Measurements from ENCODE around the gene CENPX.

CENPX gene

DNA sequence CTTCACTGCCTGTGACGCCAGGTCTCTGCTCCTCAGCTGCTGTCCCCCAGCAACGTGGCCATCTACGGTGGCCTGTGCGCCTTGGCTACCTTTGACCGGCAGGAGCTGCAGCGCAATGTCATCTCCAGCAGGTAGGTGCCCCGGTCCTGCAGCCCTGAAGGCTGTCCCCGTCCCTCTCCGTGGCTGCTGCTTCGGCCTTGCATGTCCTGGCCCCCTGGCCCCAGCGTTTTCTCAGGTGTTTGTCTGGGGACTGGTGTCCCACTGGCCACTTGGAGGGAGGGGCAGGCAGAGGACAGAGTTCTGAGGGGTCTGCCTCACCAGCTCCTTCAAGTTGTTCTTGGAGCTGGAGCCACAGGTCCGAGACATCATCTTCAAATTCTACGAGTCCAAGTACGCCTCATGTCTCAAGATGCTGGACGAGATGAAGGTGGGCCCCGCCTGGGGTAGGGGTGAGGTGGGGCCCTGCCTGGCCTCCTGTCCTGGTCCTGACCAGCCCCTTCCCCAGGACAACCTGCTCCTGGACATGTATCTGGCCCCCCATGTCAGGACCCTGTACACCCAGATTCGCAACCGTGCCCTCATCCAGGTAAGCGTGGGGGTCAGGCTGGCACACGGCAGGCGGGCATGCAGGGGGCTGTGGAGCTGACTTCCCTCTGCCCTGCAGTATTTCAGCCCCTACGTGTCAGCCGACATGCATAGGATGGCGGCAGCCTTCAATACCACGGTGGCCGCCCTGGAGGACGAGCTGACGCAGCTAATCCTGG is 33.5 kb upstream of the CENPX start:
- in situ Hi-C loops (cut with HindIII; ENCODE audit: low sequenced_read_pairs) = loop anchor here (10.0 kb wide), 2 partner anchors 79 to 149 kb away; no protein-coding TSS in a partner anchor

DNA sequence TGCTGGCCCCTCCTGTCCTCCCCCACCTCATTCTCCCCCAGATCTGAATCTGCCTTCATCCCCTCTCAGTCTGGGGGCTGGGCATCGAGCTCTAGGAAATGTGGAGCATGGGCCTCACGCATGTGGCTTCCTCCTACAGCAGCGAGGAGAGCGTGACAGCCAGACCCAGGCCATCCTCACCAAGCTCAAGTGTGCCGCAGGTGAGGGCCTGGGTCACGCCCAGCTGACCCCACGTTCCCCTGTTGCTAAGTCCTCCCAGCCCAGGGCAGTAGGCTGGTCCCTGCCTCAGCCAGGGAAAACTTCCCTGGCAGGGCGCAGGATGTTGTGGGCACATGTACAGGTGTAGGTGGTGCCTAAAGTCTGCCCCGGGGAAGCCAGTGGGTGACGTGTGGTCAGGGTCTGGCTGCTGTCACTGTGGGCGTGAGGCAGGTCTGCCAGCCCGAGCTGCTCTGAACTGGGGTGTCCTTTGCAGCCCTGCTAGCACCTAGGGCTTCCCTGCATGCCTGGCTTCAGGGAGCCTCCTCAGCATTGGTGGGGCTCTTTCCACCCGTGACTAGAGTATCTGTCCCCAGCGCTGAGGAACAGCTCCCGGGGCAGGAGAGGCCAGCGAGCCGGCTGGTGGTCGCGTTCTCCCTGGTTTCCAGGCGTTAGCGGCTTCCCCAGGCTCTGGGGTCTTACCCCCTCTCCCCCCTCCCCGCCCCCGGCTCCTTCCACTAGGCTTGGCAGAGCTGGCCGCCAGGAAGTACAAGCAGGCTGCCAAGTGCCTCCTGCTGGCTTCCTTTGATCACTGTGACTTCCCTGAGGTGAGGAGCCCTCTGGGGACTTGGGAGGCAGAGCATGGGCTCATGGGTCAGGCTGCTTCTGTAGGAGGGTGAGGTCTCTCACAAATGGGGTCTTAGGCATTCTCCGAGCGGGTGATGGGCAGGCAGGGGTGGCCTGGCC is 32.6 kb upstream of the CENPX start:
- in situ Hi-C loops (cut with HindIII; ENCODE audit: low sequenced_read_pairs) = loop anchor here (10.0 kb wide), 2 partner anchors 80 to 150 kb away; no protein-coding TSS in a partner anchor

GRCh38 chr17:82054351-82055022 is 31.8 kb upstream of the CENPX start:
- in situ Hi-C loops (cut with HindIII; ENCODE audit: low sequenced_read_pairs) = loop anchor here (10.0 kb wide), 2 partner anchors 80 to 150 kb away; no protein-coding TSS in a partner anchor

DNA sequence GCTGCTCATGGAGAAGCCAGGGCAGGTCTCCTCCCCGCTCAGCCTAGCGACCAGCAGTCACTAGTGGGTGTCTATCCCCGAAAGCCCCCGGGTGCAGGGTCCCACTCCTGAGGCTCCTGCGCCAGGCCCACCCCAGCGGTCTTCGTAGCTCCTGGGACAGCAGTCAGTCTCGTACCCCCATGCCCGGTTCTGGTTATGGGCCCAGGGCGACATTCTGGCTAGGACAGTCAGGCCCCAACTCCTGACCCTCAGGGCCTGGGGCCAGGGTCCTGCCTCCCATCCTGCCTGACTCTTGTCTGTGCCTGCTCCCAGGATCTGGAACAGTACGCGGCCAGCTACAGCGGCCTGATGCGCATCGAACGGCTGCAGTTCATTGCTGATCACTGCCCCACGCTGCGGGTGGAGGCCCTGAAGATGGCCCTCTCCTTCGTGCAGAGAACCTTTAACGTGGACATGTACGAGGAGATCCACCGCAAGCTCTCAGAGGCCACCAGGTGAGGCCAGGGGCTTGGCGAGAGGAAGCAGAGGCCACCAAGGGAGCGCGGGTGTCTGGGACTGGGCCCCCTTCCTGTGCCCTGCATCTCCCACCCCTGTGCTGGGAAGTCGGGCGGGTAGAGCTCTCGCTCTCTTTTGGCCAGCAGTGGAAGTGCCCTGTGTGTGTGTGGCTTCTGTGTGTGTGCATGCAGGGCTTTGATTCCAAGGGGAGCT is 31.0 kb upstream of the CENPX start:
- in situ Hi-C loops (cut with HindIII; ENCODE audit: low sequenced_read_pairs) = loop anchor here (10.0 kb wide), 2 partner anchors 81 to 151 kb away; no protein-coding TSS in a partner anchor

DNA sequence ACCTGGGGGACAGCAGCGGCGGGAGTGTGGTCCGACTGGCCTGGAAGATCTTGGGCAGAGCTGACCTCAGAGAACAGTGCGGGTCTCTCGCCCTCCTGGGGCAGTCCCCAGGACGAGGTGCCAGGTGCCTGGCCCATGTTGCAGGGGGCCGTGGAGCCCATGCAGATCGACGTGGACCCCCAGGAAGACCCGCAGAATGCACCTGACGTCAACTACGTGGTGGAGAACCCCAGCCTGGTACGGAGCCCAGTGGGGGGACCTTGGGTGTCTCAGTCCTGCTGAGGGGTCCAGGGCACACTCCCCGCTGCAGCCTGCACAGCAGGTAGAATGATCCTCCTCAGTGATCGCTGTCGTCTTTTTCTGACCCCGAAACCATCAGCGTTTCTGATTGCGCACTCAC is 30.5 kb upstream of the CENPX start:
- in situ Hi-C loops (cut with HindIII; ENCODE audit: low sequenced_read_pairs) = loop anchor here (10.0 kb wide), 2 partner anchors 82 to 152 kb away; no protein-coding TSS in a partner anchor

DNA sequence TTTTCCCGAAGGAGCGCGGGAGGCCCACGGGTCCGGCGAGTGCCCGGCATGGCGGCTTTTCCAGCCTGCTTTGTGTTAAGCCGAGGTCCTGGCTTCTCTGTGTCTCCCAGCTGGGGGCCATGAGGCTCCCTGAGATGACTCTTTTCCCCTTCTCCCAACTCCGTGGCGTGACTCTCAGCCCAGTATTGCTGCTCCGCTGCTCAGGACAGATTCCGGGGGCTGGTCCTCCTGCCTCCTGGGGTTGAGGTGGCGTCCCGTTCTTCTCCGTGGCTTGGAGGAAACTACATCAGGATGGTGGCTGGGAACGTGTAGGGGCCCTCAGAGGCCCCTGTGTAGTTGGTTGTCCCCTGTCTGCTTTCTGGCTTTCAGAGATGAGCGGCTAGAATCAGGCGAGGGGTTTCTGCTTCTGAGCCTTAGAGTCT is 30.0 kb upstream of the CENPX start:
- in situ Hi-C loops (cut with HindIII; ENCODE audit: low sequenced_read_pairs) = loop anchor here (10.0 kb wide), 2 partner anchors 82 to 152 kb away; no protein-coding TSS in a partner anchor

- in situ Hi-C loops (cut with HindIII; ENCODE audit: low sequenced_read_pairs) = loop anchor here (10.0 kb wide), 2 partner anchors 83 to 153 kb away; no protein-coding TSS in a partner anchor
Observed at GRCh38 chr17:82051776-82052637, 29.3 kb upstream of the CENPX start, which contains the start of the genes GPS1 and RFNG. GPS1 (plus strand) TSS chr17:82051898; CDS start chr17:82051932, 34 bp downstream. RFNG (minus strand) TSS chr17:82051811; CDS start chr17:82051766, 45 bp downstream.

DNA sequence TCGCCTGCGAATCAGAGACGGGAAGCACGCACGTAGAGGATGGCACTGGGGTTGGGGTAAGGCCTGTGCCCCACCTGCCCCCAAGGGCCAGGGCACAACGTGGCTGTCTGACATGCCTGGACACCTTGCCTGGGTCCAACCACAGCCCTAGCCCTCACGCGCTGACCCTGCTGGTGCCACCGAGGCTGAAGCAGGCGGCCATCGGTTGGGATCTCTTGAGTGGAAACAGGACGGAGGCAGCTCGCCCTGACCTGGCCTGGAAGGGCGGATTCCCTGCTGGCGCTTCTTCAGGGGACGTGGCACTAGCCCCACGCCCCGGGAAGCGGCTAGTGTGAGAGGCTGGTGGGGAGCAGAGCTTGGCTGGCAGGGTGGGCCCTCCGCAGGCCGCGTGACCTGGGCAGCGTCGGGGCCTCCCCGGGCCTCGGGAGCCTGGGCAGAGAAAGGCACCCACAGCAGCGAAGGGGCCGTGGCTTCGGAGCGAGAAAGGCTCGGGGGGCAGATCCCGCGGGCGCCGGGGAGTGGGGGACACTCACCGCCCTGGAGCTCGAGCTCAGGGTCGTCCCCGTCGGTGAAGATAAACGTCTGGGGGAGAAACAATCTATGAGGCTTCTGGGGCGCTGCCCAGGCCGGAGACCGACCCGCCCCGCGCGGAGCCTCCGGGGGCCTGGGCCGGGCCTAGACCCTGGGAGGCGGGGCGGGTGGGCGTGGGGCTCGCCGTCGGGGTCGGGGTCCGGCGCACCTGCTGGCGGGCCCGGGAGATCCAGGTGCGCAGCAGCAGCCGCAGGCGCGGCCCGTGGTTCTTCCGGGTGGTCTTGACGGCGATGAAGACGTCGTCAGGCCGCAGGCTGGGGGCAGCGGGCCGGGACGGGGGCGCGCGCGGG is 28.3 kb upstream of the CENPX start:
- in situ Hi-C loops (cut with HindIII; ENCODE audit: low sequenced_read_pairs) = loop anchor here (10.0 kb wide), 2 partner anchors 84 to 154 kb away; no protein-coding TSS in a partner anchor

GRCh38 chr17:82050152-82050760 is 27.6 kb upstream of the CENPX start:
- in situ Hi-C loops (cut with HindIII; ENCODE audit: low sequenced_read_pairs) = loop anchor here (10.0 kb wide), 2 partner anchors 85 to 155 kb away; no protein-coding TSS in a partner anchor

GRCh38 chr17:82049521-82049971 is 26.9 kb upstream of the CENPX start:
- in situ Hi-C loops (cut with HindIII; ENCODE audit: low sequenced_read_pairs) = no loop called here

- in situ Hi-C loops (cut with HindIII; ENCODE audit: low sequenced_read_pairs) = no loop called here
Observed at GRCh38 chr17:82049106-82049505, 26.4 kb upstream of the CENPX start.

DNA sequence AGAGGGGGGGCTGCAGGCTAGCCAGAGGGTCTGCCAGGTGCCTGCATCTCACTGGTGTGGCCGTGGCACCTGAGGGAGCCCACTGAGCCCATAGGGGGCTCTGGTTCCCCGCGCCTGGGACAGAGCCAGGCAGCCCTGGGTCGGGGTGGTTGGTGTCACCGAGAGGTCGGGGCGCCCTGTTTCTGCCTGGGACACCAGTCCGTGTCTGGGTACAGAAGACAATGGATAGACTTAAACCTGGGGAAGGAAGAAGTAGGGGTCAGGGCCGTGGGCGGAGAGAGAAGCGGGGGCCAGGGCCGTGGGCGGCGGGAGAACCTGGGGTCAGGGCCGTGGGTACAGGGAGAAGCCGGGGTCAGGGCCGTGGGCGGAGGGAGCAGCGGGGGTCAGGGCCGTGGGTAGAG is 25.9 kb upstream of the CENPX start:
- in situ Hi-C loops (cut with HindIII; ENCODE audit: low sequenced_read_pairs) = no loop called here

- in situ Hi-C loops (cut with HindIII; ENCODE audit: low sequenced_read_pairs) = no loop called here
Observed at GRCh38 chr17:82047914-82048570, 25.4 kb upstream of the CENPX start.

- in situ Hi-C loops (cut with HindIII; ENCODE audit: low sequenced_read_pairs) = no loop called here
Observed at GRCh38 chr17:82047379-82047778, 24.7 kb upstream of the CENPX start.

DNA sequence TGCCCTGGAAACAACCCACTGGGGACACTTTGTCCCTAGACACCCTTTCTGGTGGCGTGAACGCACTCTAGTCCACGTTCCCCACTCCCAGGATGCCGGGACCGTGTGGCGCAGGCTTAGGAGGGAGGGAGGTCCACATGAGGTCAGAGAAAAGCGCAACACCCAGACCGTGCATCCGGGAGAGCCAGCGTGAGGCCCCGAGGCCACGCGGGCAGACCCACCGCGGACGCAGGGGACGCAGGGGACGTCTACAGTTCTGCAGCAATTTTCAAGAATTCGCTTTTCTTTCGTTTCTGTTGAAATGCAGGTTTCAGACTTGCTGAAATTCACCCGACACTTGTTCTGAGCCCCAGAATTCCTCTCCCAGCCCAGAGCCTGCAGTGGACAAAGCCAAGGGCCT is 24.2 kb upstream of the CENPX start:
- in situ Hi-C loops (cut with HindIII; ENCODE audit: low sequenced_read_pairs) = no loop called here

GRCh38 chr17:82045936-82046484 is 23.3 kb upstream of the CENPX start:
- in situ Hi-C loops (cut with HindIII; ENCODE audit: low sequenced_read_pairs) = no loop called here
